Adipocyte (in vitro differentiated cells): ENCODE data around the gene CCNI.
"Not testable (repeated sequence)": the region's sequence is repeated elsewhere in the genome, so short reads cannot be mapped to it uniquely, and the experiment has no call there.

ENCODE experiments used
- DNase-seq: peaks from one replicate; pipeline ENCODE4 v3.0.0-alpha.2; 2015; ENCODE audit warnings: low read depth
- H3K27me3 ChIP-seq: replicated peaks from 2 replicates; pipeline ENCODE4 v1.7.0; 2013; ENCODE audit warnings: mild to moderate bottlenecking, low read length, moderate library complexity; ENCODE audit not compliant: control insufficient read depth, insufficient read depth
- H3K36me3 ChIP-seq: 2 replicates; pipeline ENCODE4 v1.7.0; 2013; ENCODE audit warnings: low read length, mild to moderate bottlenecking, moderate library complexity; ENCODE audit not compliant: control insufficient read depth, insufficient read depth, severe bottlenecking
- H3K4me1 ChIP-seq: 2 replicates; pipeline ENCODE4 v1.7.0; 2013; ENCODE audit warnings: mild to moderate bottlenecking, low read length, moderate library complexity; ENCODE audit not compliant: control insufficient read depth, insufficient read depth
- H3K4me3 ChIP-seq: 2 replicates; pipeline ENCODE4 v1.7.0; 2013; ENCODE audit warnings: mild to moderate bottlenecking, low read length, moderate library complexity
- H3K9ac ChIP-seq: 2 replicates; pipeline ENCODE4 v1.7.0; 2013; ENCODE audit warnings: mild to moderate bottlenecking, low read length, moderate library complexity
- H3K9me3 ChIP-seq: 2 replicates; pipeline ENCODE4 v1.7.0; 2013; ENCODE audit warnings: mild to moderate bottlenecking, low read length, moderate library complexity; ENCODE audit not compliant: control insufficient read depth

Gene CCNI

DNA sequence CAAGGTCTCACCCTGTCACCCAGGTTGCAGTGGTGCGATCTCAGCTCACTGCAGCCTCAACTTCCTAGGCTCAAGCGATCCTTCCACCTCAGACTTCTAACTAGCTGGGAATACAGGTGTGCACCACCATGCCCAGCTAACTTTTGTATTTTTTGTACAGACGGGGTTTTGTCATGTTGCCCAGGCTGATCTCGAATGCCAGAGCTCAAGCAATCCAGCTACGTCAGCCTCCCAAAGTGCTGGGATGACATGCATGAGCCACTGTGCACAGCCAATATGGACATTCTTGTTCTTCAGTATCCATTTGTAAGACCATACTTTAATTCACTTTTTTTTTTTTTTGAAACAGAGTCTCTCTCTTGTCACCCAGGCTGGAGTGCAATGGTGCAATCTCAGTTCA, 3.5 kb upstream of the CCNI start:
- Histone ChIP-seq H3K36me3 (no peaks in the 10 kb centered on the region), H3K4me3 (no peak overlapping the region), H3K27me3 (no peaks in the 10 kb centered on the region), H3K4me1 (peaks cover 25% of the 10 kb centered on the region), H3K9me3 (no peaks in the 10 kb centered on the region), H3K9ac (no peak overlapping the region)
- DNase-seq: no peak

DNA sequence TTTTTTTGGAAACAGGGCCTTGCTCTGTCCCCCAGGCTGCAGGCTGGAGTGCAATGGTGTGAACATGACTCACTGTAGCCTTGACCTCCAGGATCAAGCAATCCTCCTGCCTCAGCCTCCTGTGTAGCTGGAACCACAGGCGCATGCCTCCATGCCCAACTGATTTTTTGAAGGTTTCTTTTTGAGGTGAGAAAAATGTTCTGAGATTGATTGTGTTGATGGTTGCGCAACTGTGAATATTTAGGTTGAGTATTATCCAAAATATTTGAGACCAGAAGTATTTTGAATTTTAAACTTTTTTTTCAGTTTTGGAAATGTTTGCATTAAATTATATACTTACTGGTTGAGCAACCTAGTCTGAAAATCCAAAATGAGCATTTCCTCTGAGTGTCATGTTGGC, 2.6 kb upstream of the CCNI start:
- Histone ChIP-seq H3K27me3 (no peaks in the 10 kb centered on the region), H3K9me3 (no peaks in the 10 kb centered on the region), H3K4me3 (no peak overlapping the region), H3K9ac (no peak overlapping the region), H3K4me1 (peaks cover 34% of the 10 kb centered on the region), H3K36me3 (no peaks in the 10 kb centered on the region)
- DNase-seq: no peak

- peak overlapping the region; percentile 96 for H3K9ac ChIP-seq
- no peaks in the 10 kb centered on the region for H3K9me3 ChIP-seq
- DNase-seq: no peak
These were observed 1.3 kb upstream of the CCNI start for GRCh38 chr4:77076889-77077635.

DNA sequence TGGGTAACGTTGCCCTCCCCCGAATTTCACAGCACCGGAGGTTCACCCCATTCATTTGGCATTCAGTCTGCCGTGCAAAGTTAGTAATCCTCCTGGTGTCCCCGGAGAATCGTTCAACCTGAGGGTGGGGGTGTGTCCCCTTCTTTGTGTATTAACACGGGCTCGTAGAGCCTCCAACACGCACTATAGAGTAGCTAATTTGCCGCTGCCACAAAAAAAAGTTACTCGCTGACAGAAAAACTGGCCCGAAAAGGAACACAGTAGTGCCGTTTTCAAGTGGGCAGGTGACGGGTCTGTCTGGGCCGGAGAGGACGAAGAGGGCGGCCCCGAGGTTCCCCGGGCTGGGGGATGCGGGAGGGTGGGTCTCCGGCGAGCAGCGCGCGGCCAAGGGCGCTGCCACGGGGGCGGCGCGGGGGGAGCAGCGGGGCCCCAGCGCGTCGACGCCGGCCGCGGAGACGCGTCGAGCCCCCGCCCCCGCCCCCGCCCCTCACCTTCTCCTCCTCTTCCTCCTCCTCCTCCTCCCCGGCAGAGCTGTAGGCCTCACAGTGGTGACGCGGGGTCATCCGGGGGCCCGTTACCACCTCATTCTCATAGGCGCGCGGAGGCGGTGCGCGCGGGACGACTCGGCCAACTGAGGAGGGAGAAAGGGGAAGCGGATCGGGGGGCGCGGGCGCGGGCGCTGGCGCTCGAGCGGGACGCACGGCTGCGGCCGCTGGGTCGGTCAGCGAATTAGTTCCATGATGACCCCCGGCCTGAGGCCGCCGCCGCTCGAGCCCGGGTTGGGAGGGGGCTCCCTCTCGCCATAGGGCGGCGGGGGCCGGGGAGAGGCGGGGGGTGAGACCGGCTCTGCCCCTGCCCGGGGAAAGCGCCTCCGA, 571 bp downstream of the CCNI start:
- H3K9ac ChIP-seq: peak overlapping the region; percentile 96
- H3K4me3 ChIP-seq: peak overlapping the region; percentile 95
- H3K4me1 ChIP-seq: peaks cover 43% of the 10 kb centered on the region
- no peaks in the 10 kb centered on the region for H3K27me3 ChIP-seq
- H3K9me3 ChIP-seq: no peaks in the 10 kb centered on the region
- H3K36me3 ChIP-seq: no peaks in the 10 kb centered on the region
- peak; percentile 76 for DNase-seq

More at GRCh38 chr4:77076889-77077635, 1.3 kb upstream of the CCNI start:
- H3K4me1 ChIP-seq: peaks cover 33% of the 10 kb centered on the region
- H3K4me3 ChIP-seq: peak overlapping the region; percentile 95
- no peaks in the 10 kb centered on the region for H3K36me3 ChIP-seq
- H3K27me3 ChIP-seq: no peaks in the 10 kb centered on the region

DNA sequence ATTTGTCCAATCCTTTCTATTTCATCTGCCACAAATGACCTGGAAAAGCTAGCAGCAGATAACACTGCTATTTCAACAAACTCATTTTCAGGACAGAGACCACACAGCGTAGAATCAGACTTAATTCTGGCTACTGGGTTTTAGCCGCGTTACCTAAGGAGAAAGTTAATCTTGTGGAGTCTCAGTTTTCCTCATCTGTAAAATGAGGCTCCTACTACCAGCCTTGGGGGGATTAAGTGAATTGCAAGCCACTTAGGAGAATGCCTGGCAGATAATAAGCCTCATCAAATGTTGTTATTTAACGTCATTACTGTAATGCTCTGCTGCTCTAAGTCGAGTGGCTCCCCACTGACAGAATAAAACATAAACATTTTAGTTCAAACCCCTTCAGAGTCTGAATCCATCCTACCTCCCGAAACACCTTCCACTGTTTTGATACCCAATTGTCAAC, 1.4 kb downstream of the CCNI start:
- no peaks in the 10 kb centered on the region for H3K36me3 ChIP-seq
- no peaks in the 10 kb centered on the region for H3K9me3 ChIP-seq
- H3K4me1 ChIP-seq: peaks cover 43% of the 10 kb centered on the region
- H3K27me3 ChIP-seq: no peaks in the 10 kb centered on the region
- DNase-seq: no peak
- peak overlapping the region; percentile 90 for H3K9ac ChIP-seq
- peak overlapping the region; percentile 92 for H3K4me3 ChIP-seq

- Histone ChIP-seq H3K9ac (peak overlapping the region; percentile 90), H3K36me3 (no peaks in the 10 kb centered on the region), H3K4me3 (peak overlapping the region; percentile 92), H3K27me3 (no peaks in the 10 kb centered on the region), H3K9me3 (no peaks in the 10 kb centered on the region), H3K4me1 (peaks cover 43% of the 10 kb centered on the region)
- peak; percentile 50 for DNase-seq
These were observed 1.8 kb downstream of the CCNI start for GRCh38 chr4:77073981-77074380.

GRCh38 chr4:77073106-77073809, 2.5 kb downstream of the CCNI start:
- Histone ChIP-seq H3K27me3 (no peaks in the 10 kb centered on the region), H3K4me3 (peak overlapping the region; percentile 92), H3K9ac (peak overlapping the region; percentile 90), H3K9me3 (no peaks in the 10 kb centered on the region), H3K36me3 (no peaks in the 10 kb centered on the region), H3K4me1 (peaks cover 43% of the 10 kb centered on the region)
- DNase-seq: peak; percentile 75

DNA sequence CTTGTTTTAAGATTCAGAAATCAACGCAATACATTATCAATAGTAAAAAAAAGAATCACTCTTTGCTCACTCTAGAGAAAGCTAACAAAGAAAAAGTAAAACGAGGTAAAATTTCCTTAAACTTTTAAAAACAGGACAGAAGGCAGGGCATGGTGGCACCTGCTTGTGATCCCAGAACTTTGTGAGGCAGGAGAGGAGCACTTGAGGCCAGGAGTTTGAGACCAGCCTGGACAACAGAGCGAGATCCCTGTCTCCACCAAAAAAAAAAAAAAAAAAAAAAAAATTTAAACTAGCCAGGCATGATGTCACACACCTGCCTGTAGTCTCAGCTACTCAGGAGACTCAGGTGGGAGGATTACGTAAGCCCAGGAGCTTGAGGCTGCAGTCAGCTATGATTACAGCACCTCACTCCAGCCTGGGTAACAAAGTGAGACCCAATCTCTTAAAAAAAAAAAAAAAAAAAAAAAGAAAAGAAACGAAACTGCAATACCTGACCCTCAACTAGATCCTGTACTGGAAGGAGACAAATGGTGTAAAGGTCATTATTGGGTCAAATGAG, 3.5 kb downstream of the CCNI start:
- no peaks in the 10 kb centered on the region for H3K27me3 ChIP-seq
- peak overlapping the region; percentile 92 for H3K4me3 ChIP-seq
- peaks cover 38% of the 10 kb centered on the region for H3K4me1 ChIP-seq
- H3K36me3 ChIP-seq: no peaks in the 10 kb centered on the region
- no peaks in the 10 kb centered on the region for H3K9me3 ChIP-seq
- DNase-seq: no peak
- no peak overlapping the region for H3K9ac ChIP-seq

DNA sequence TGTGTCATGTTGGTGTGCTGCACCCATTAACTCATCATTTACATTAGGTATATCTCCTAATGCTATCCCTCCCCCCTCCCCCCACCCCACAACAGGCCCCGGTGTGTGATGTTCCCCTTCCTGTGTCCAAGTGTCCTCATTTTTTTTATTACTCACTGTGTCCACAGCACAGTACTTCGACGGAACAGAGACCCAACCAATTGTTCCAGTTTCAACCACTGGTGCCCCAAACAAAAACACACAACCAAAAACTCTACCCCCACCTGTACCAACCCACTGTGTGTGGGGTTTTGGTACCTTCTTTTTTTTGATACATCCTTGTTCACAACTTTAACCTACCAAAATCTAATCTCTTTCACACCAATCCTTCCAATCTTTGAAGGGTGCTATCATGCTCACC, 6.3 kb downstream of the CCNI start:
- H3K4me3 ChIP-seq, H3K9ac ChIP-seq, H3K9me3 ChIP-seq, DNase-seq, H3K27me3 ChIP-seq: not testable (repeated sequence)
- peaks cover 31% of the 10 kb centered on the region for H3K4me1 ChIP-seq
- H3K36me3 ChIP-seq: peaks cover 18% of the 10 kb centered on the region

GRCh38 chr4:77065382-77065781, 10.4 kb downstream of the CCNI start:
- H3K36me3 ChIP-seq: peaks cover 45% of the 10 kb centered on the region
- H3K4me3 ChIP-seq: no peak overlapping the region

DNA sequence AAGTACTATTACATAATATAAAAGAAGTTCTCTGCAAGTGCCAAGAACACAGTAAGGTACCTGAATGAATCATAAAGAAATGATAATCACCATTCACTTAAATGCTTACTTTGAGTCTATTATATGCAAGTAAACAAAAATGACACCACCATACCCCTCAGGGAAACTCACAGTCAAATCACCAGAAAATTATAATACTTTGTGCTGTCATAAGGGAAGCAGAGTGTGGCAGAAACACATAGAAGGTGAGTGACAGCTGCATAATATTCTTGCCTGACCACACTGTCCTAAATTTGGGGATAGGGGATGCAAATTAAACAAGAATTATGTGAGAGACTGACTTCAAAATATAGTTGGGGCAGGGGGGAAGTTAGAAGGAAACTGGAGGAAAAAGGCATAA, 12.9 kb downstream of the CCNI start:
- peaks cover 63% of the 10 kb centered on the region for H3K36me3 ChIP-seq
- H3K4me1 ChIP-seq: peaks cover 9% of the 10 kb centered on the region
- H3K4me3 ChIP-seq: no peak overlapping the region
- DNase-seq: no peak
- no peaks in the 10 kb centered on the region for H3K27me3 ChIP-seq
- no peak overlapping the region for H3K9ac ChIP-seq
- H3K9me3 ChIP-seq: no peaks in the 10 kb centered on the region

More at GRCh38 chr4:77065382-77065781, 10.4 kb downstream of the CCNI start:
- H3K9me3 ChIP-seq: no peaks in the 10 kb centered on the region
- H3K27me3 ChIP-seq: no peaks in the 10 kb centered on the region
- DNase-seq: peak; percentile 19
- H3K9ac ChIP-seq: no peak overlapping the region
- peaks cover 3% of the 10 kb centered on the region for H3K4me1 ChIP-seq
